ENCODE results near the gene PPP3CB. TPM values are rescaled to one million over a fixed set of nuclear protein-coding genes. Genes with fewer than 3 reads are reported as not detected.

The PPP3CB gene
- total and polyA plus RNA-seq, 2 donors (not counting 3 experiments of a cell fraction or from before 2014, with no cell fraction given): 13.5 to 30.4 TPM

DNA sequence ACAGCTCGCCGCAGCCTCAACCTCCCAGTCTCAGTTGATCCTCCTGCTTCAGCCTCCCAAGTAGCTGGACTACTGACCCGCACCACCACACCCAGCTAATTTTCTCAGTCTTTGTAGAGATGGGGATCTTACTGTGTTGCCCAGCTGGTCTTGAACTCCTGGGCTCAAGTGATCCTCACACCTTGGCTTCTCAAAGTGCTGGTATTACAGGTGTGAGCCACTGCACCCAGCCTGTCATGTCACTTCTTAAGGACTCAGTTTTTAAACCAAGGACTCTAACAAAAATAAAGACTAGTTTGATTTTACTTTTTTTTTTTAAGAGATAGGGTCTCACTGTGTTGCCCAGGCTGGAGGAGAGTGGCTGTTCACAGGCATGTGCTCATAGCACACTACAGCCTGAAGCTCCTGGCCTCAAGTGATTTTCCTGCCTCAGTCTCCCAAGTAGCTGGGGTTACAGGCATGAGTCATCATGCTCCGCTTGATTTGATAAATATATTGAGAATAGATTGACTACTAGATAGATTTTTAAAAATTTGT, 16.5 kb upstream of the PPP3CB start:
- intact Hi-C loops (cut with micrococcal nuclease): no loop called here
- Histone ChIP-seq H3K9me3 (replicated peaks; ENCODE audit: control insufficient read depth, insufficient read depth, low read length) (no peaks in the 10 kb centered on the region), H2AFZ (ENCODE audit: low read depth, low read length) (no peak overlapping the region), H3K36me3 (ENCODE audit: control insufficient read depth in 2 of 2, extremely low read depth in 1 of 2, insufficient read depth in 2 of 2, low read length in 2 of 2) (peaks cover 0 to 4% of the 10 kb centered on the region in 2 experiments), H3K9me1 (replicated peaks; ENCODE audit: control insufficient read depth, extremely low read depth, insufficient read depth, low read length) (no peaks in the 10 kb centered on the region), H4K20me1 (replicated peaks; ENCODE audit: control insufficient read depth, extremely low read depth, insufficient read depth, low read length) (no peaks in the 10 kb centered on the region), H3K27me3 (ENCODE audit: control insufficient read depth in 2 of 2, insufficient read depth in 2 of 2, low read length in 2 of 2) (no peaks in the 10 kb centered on the region), H3K4me3 (replicated peaks in 1 of 3; ENCODE audit: insufficient read depth in 1 of 3, low read depth in 1 of 3, low read length in 3 of 3) (no peak overlapping the region), H3K4me1 (ENCODE audit: control insufficient read depth, extremely low read depth, insufficient read depth, low read length) (no peaks in the 10 kb centered on the region), H3K79me2 (ENCODE audit: control insufficient read depth, insufficient read depth, low read length) (no peaks in the 10 kb centered on the region), H3K4me2 (ENCODE audit: insufficient read depth, low read length) (no peak overlapping the region), H3K27ac (ENCODE audit: insufficient read depth, low read depth, low read length) (no peak overlapping the region), H3K9ac (replicated peaks; ENCODE audit: extremely low read depth, insufficient read depth, low read length) (no peak overlapping the region)
- TF ChIP-seq POLR2A (IDR thresholded peaks at IDR 0.05; ENCODE audit: low read depth, low read length) (no peak), MYC (IDR thresholded peaks at IDR 0.05; ENCODE audit: low read depth, low read length) (no peak), POLR2AphosphoS5 (IDR thresholded peaks at IDR 0.05; ENCODE audit: insufficient read depth, low read depth, low read length) (no peak), JUN (IDR thresholded peaks at IDR 0.05; ENCODE audit: borderline replicate concordance, insufficient read depth, insufficient read length, low read depth) (no peak), EZH2 (IDR thresholded peaks at IDR 0.05; ENCODE audit: borderline replicate concordance, low read depth, low read length, severe bottlenecking) (no peak)
- dilution Hi-C loops (cut with MboI; ENCODE audit: extremely low pct_ligation_motif_present, low sequenced_read_pairs): no loop called here
- BruUV-seq (replicated peaks): no TSS peak
- FAIRE-seq (no peak), DNase-seq (ENCODE audit: low read depth, low spot score) (no peak)
- POLR2A ChIA-PET: no interaction called here
- CTCF ChIA-PET: interaction anchor here (1.0 to 2.6 kb wide), 2 partner anchors 16 to 132 kb away, joined by 4 to 6 read pairs; partner anchors contain the start of gene PPP3CB

DNA sequence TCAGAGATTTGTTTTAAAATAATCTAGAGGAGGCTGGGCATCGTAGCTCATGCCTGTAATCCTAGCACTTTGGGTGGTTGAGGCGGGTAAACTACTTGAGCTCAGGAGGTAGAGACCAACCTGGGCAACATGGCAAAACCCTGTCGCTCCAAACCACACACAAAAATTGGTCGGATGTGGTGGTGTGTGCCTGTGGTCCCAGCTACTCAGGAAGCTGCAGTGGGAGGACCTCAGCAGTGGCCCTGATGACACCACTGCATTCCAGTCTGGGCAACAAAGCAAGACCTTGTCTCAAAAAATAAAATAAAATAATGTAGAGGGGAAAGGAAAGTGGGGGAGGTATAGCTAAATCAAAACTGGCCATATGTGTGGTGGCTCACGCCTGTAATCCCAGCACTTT, 13.9 kb upstream of the PPP3CB start:
- Histone ChIP-seq H3K27ac (ENCODE audit: insufficient read depth, low read depth, low read length) (no peak overlapping the region), H3K27me3 (ENCODE audit: control insufficient read depth in 2 of 2, insufficient read depth in 2 of 2, low read length in 2 of 2) (no peaks in the 10 kb centered on the region), H3K9me3 (replicated peaks; ENCODE audit: control insufficient read depth, insufficient read depth, low read length) (no peaks in the 10 kb centered on the region), H4K20me1 (replicated peaks; ENCODE audit: control insufficient read depth, extremely low read depth, insufficient read depth, low read length) (no peaks in the 10 kb centered on the region), H3K79me2 (ENCODE audit: control insufficient read depth, insufficient read depth, low read length) (no peaks in the 10 kb centered on the region), H2AFZ (ENCODE audit: low read depth, low read length) (no peak overlapping the region), H3K4me3 (replicated peaks in 1 of 3; ENCODE audit: insufficient read depth in 1 of 3, low read depth in 1 of 3, low read length in 3 of 3) (no peak overlapping the region), H3K9ac (replicated peaks; ENCODE audit: extremely low read depth, insufficient read depth, low read length) (no peak overlapping the region), H3K9me1 (replicated peaks; ENCODE audit: control insufficient read depth, extremely low read depth, insufficient read depth, low read length) (no peaks in the 10 kb centered on the region), H3K4me2 (ENCODE audit: insufficient read depth, low read length) (no peak overlapping the region), H3K36me3 (ENCODE audit: control insufficient read depth in 2 of 2, extremely low read depth in 1 of 2, insufficient read depth in 2 of 2, low read length in 2 of 2) (peaks cover 0 to 2% of the 10 kb centered on the region in 2 experiments), H3K4me1 (ENCODE audit: control insufficient read depth, extremely low read depth, insufficient read depth, low read length) (no peaks in the 10 kb centered on the region)
- POLR2A ChIA-PET: no interaction called here
- dilution Hi-C loops (cut with MboI; ENCODE audit: extremely low pct_ligation_motif_present, low sequenced_read_pairs): no loop called here
- FAIRE-seq (no peak), DNase-seq (ENCODE audit: low read depth, low spot score) (no peak)
- no TSS peak for BruUV-seq (replicated peaks)
- intact Hi-C loops (cut with micrococcal nuclease): no loop called here
- CTCF ChIA-PET: interaction anchor here (0.6 to 2.6 kb wide), 2 partner anchors 134 to 243 kb away, joined by 6 read pairs; no protein-coding TSS in a partner anchor
- TF ChIP-seq FOS (IDR thresholded peaks at IDR 0.05; ENCODE audit: borderline replicate concordance, insufficient read depth, low read length): no peak
- TF ChIP-seq, protein P1, sequence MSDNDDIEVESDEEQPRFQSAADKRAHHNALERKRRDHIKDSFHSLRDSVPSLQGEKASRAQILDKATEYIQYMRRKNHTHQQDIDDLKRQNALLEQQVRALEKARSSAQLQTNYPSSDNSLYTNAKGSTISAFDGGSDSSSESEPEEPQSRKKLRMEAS (IDR thresholded peaks at IDR 0.05; ENCODE audit: insufficient read depth, insufficient read length): no peak
- no peak for TF ChIP-seq POLR2AphosphoS5 (IDR thresholded peaks at IDR 0.05; ENCODE audit: insufficient read depth, low read depth, low read length)
- TF ChIP-seq GATA2 (IDR thresholded peaks at IDR 0.05; ENCODE audit: insufficient read depth, insufficient read length, low read depth, low read length): no peak
- TF ChIP-seq POLR2A (IDR thresholded peaks at IDR 0.05; ENCODE audit: low read depth, low read length): no peak
- no peak for TF ChIP-seq JUN (IDR thresholded peaks at IDR 0.05; ENCODE audit: borderline replicate concordance, insufficient read depth, insufficient read length, low read depth)
- no peak for TF ChIP-seq EZH2 (IDR thresholded peaks at IDR 0.05; ENCODE audit: borderline replicate concordance, low read depth, low read length, severe bottlenecking)
- no peak for TF ChIP-seq MYC (IDR thresholded peaks at IDR 0.05; ENCODE audit: low read depth, low read length)
- TF ChIP-seq, protein P2, sequence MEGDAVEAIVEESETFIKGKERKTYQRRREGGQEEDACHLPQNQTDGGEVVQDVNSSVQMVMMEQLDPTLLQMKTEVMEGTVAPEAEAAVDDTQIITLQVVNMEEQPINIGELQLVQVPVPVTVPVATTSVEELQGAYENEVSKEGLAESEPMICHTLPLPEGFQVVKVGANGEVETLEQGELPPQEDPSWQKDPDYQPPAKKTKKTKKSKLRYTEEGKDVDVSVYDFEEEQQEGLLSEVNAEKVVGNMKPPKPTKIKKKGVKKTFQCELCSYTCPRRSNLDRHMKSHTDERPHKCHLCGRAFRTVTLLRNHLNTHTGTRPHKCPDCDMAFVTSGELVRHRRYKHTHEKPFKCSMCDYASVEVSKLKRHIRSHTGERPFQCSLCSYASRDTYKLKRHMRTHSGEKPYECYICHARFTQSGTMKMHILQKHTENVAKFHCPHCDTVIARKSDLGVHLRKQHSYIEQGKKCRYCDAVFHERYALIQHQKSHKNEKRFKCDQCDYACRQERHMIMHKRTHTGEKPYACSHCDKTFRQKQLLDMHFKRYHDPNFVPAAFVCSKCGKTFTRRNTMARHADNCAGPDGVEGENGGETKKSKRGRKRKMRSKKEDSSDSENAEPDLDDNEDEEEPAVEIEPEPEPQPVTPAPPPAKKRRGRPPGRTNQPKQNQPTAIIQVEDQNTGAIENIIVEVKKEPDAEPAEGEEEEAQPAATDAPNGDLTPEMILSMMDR (IDR thresholded peaks at IDR 0.05; ENCODE audit: extremely low read depth in 1 of 2, insufficient read depth in 1 of 2, low read depth in 1 of 2, low read length in 2 of 2): no peak

Measured in endothelial cell of umbilical vein (primary cell).